HL-60 (cell line): ENCODE measurements around the gene XPOT.

Experiments used
- REST ChIP-seq: IDR thresholded peaks from 2 replicates; pipeline ENCODE4 v1.6.1; 2012; ENCODE audit warnings: low read depth; ENCODE audit not compliant: insufficient replicate concordance
- SPI1 ChIP-seq: IDR thresholded peaks from 2 replicates; pipeline ENCODE4 v1.6.1; 2012; ENCODE audit warnings: low read depth, mild to moderate bottlenecking, borderline replicate concordance

GRCh38 chr12:64466178-64466577 is 62.0 kb downstream of the XPOT start:
- no peak for TF ChIP-seq SPI1
- TF ChIP-seq REST: no peak
